Midbrain (tissue), 1 donor: ENCODE results near the gene SH3RF3.

Experiments
- DNase-seq: peaks from one replicate; lab custom pipeline; 2025; lab: John Stamatoyannopoulos, UW

The SH3RF3 gene

DNA sequence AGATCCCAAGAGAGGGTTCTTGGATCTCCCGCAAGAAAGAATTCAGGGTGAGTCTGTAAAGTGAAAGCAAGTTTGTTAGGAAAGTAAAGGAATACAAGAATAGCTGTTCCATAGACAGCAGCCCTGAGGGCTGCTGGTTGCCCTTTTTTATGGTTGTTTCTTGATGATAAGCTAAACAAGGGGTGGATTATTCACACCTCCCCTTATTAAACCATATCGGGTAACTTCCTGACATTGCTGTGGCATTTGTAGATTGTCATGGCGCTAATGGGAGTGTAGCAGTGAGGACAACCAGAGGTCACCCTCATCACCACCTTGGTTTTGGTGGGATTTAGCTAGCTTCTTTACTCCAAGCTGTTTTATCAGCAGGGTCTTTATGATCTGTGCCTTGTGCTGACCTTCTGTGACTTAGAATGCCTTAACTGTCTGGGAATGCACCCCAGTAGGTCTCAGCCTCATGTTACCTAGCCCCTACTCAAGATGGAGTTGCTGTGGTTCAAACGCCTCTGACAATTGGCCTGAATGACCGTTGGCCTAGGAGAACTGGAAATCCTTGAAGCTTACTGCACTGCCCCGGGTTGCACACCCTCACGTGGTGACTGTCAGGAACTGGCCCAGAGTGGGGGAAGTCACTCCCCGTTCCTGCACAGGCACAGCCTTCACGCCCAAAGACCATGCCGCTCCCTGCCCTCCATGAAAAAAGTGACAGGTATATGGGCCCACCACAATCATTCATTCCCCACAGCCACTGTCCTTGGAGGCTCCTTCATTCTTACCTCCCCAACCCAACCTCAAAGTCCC lies 347.8 kb downstream of the SH3RF3 start:
- DNase-seq: no peak

- DNase-seq: no peak
These were observed 350.0 kb downstream of the SH3RF3 start for GRCh38 chr2:109478906-109479493.

- no peak for DNase-seq
These were observed 350.8 kb downstream of the SH3RF3 start for GRCh38 chr2:109479804-109480203.

DNA sequence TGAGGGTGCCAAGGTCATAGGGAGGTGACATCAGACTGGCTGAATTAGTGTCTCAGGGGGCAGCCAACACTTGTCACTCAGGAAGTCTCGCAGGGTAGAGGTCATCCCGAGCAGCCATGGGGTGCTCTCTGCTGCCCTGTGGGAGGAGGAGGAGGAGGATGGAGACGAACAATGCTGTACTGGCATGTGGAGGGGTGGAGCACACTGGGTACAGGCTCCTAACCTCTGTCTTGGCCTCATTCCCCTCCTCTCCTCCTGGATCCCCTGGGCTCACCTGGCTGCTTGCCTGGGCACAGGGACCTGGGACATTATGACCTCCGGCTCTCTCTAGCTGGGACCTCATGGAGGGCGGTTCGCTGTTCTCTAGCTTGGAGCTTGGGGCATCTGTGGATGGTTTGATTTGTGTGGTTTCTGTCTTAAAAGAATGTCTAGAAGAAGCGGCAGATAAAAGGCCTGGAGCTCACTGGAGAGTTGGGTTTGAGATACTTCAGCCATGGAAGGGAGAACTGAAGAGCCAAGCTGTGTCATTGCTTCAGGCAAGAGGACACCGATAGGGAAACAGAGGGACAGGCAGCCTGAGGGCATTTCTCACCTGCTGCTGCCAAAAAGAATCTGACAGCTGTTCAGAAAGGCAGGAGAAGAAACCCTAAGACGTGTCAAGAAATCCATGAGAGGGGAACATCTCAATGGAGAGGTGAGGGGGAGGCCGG lies 351.6 kb downstream of the SH3RF3 start:
- no peak for DNase-seq

GRCh38 chr2:109481196-109481555 lies 352.2 kb downstream of the SH3RF3 start:
- no peak for DNase-seq

DNA sequence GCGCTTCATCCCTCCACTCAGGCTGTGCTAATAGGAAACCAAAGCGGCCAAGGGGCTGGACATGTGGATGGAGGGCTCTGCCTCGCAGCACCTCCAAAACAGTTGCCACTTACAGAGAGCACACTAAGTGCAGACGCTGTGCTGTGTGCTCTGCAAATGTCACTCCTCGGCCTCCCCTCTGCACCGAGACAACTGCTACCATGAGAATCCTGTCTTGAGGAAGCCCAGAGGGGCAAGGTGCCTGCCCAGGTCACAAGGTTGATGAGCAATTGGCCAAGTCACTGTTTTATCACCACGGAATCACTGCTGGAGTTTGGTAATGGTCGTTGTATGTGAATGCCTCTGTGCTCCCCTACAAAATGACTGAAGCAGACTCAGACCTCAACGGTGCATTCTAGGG lies 352.6 kb downstream of the SH3RF3 start:
- no peak for DNase-seq

DNA sequence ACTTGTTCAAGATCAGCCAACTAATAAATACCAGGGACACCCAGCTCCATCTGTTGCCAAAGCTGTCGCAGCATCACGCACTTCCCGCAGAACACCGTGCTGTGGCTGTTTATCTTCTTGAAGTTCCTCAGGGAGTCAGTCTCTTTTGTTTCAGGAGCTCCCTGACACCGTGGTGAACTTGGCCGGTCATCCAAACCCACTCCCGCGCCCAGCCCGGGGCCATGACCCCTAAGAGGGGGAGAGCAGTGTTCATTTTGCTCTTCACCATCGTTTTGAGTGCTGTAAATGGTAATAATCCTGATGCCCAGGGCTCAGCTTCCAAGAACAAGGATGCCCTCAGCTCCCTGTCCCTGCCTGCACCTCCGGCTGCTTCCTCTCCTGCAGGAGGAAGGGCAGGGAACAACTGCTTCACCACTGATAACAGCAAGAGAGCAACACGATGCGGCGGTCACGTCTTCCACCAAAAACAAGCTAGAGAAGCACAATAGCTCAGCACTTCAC lies 353.4 kb downstream of the SH3RF3 start:
- DNase-seq: no peak

DNA sequence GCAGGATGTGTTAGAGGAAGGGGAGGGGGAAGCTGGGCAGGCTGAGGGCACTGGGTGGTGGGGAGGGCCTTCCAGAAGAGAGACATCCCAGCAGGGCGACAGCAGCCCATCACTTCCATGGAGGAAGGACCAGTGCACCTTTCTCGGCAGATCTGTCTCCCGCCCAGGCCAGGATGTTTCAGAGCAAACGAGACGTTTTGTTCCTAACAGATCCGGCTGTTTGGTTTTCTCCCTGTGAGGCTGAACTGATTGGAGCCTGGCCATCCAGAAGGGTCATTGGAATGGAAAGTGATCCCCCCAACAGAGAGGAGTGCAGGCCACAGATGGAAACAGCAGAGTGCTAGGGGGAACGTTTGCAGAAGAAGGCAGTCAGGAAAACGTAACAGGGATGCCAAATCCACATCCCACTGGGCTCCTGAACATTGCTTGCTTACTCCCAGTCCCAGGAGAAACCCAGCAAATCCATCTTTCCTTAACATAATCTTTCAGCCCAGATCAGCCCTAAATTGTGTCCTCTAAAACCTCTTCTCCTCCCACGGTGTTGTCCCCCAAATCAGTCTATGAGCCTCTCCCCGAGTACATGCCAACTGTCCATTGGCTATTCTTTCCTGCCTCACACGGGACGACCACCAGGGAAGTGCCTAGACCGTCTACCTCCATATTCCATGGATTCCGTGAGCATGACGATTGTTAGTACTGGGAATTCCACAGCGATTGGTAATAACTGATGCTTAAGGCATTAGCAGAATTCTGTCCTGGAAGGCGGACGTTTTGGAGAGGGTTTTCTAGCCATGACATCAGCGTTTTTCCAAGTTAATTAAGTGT lies 357.9 kb downstream of the SH3RF3 start:
- DNase-seq: no peak

DNA sequence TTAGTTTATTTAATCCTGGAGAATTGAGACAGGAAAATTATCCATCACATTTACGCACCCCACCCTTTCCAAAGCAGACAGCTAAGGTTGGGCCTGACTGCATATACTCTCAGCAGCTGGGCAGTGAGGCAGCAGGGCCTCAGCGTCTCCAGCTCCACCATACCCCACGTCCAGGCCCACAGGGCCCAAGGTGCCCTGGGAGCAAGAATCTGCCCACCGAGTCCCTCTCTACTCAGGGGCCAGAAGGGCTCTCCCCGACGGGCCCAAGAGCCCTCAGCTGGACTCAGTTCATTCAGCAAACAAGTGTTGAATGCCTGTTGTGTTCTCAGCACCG lies 358.5 kb downstream of the SH3RF3 start:
- DNase-seq: no peak

- DNase-seq: no peak
These were observed 359.1 kb downstream of the SH3RF3 start for GRCh38 chr2:109487871-109488655.

- DNase-seq: no peak
These were observed 360.3 kb downstream of the SH3RF3 start for GRCh38 chr2:109489296-109489695.

GRCh38 chr2:109493176-109493935 lies 364.4 kb downstream of the SH3RF3 start:
- DNase-seq: no peak

- no peak for DNase-seq
These were observed 365.3 kb downstream of the SH3RF3 start for GRCh38 chr2:109494351-109494750.

DNA sequence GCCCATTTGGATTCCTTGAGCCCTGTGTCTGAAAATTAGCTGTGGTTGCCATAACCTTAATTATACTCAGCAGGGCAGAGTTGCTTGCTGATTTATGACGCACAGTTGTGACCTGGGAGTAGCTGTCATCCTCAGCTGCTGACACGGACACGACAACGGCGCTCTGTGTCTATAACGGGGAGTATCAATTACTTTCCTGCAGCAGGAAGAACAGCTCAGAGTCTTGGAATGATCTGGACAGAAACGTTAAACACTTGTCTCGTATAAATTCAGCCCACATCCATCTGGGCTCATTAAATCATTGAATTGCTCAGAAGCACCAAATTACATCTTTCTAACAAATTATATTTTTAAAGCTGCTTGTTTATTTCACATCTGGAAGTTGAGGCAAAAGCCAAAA lies 368.5 kb downstream of the SH3RF3 start:
- no peak for DNase-seq

GRCh38 chr2:109497911-109498870 lies 369.2 kb downstream of the SH3RF3 start:
- DNase-seq: no peak

DNA sequence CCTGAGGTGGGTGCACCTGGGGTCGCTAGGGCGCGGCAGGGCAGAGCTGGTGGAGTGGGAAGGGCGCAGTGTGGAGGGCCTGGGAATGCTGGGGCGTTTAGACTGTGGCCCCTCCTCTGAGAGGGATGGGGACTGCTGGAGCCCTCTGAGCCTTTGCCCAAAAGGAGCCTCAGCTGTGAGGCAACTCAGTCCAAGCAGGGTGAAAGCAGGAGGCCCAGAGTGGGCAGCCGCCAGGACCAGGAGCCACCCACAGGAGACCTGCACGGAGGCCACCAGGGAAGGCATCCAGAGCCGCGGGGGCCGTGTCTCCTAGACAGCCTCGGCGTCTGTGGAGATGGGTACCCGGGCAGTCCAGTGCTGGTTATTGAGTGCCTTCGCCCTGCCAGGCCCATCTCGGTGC lies 369.9 kb downstream of the SH3RF3 start:
- DNase-seq: no peak

GRCh38 chr2:109499566-109499965 lies 370.6 kb downstream of the SH3RF3 start:
- no peak for DNase-seq

DNA sequence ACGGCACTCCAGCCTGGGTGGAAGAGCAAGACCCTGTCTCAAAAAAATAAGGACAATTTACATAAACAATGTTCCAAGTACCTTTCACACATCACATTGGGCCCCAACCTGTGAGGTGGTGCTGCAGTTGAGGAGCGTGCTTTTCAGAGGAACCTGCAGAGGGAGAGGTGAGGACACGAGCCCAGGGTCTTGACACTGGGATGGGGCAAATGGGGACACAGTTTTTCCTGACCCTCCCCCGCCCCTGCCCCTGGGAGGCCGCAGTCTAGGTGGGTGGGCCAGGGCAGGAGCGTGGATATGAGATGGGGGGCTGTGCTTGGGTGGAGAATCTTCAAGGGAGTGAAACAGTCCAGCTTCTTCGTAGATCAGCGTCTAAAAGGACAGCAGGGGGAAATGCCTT lies 371.9 kb downstream of the SH3RF3 start:
- no peak for DNase-seq

- DNase-seq: no peak
These were observed 372.5 kb downstream of the SH3RF3 start for GRCh38 chr2:109501461-109501860.

GRCh38 chr2:109503191-109503590 lies 374.2 kb downstream of the SH3RF3 start:
- no peak for DNase-seq
